HepG2 (cell line): ENCODE data around the gene COL13A1. TPM values are rescaled to one million over a fixed set of nuclear protein-coding genes. Genes with fewer than 3 reads are reported as not detected.
A peak's percentile ranks its signal among the peaks of the same experiment; 100 is the strongest.

Experiments
- ATAC-seq: fragments of 200-7000 bp; cut with Tn5 transposase; 3 replicates; pipeline ENCODE4 v1.9.1; 2020; ENCODE audit warnings: mild to moderate bottlenecking, moderate library complexity
- BruUV-seq: library from RNA; stranded (reverse); fragments of 400-500 nt; replicated peaks from 2 replicates; lab custom pipeline; 2021; lab: Mats Ljungman, UMichigan
- CTCF ChIA-PET: fragments of 300-600 bp; formaldehyde crosslinking; extraction: SDS; loops from one replicate; lab custom pipeline; 2021; ENCODE audit warnings: low total read pairs, inconsistent platforms, low intra/inter-chr PET ratio; lab: Yijun Ruan, JAX
- POLR2A ChIA-PET: fragments of 350-600 bp; sonication (Branson Sonifier 250); formaldehyde crosslinking; loops from one replicate; lab custom pipeline; 2020; ENCODE audit warnings: antibody characterized with exemption, inconsistent platforms; lab: Yijun Ruan, JAX
- DNase-seq: peaks from one replicate; pipeline ENCODE4 v3.0.0-alpha.2; 2015; ENCODE audit warnings: low spot score
- FAIRE-seq: peaks from 3 replicates; lab custom pipeline; 2011; peaks lifted over from hg19 to GRCh38; lab: Jason Lieb, UNC
- H2AFZ ChIP-seq: one replicate; pipeline ENCODE4 v1.6.1; 2011; ENCODE audit warnings: low read length, inconsistent platforms
- H3K27ac ChIP-seq: fragments of 300-600 bp; 3 replicates; pipeline ENCODE4 v1.8.0; 2011; ENCODE audit warnings: mixed run types, mild to moderate bottlenecking, mixed read lengths, low read length, inconsistent platforms; ENCODE audit not compliant: insufficient read depth; ENCODE audit errors: extremely low read length
- H3K27me3 ChIP-seq, 2 experiments: fragments of 200-600 bp in 1 of 2; 2 replicates in 1 of 2; 3 replicates in 1 of 2; pipeline versions ENCODE4 v1.6.0 to v1.8.0; 2011; ENCODE audit warnings: low read length in 2 of 2, mild to moderate bottlenecking in 2 of 2, moderate library complexity in 2 of 2, inconsistent platforms in 1 of 2; ENCODE audit not compliant: insufficient read depth in 2 of 2, control insufficient read depth in 1 of 2
- H3K36me3 ChIP-seq, 2 experiments: fragments of 200-600 bp in 1 of 2; replicated peaks in 1 of 2; 2 replicates in 1 of 2; 3 replicates in 1 of 2; pipeline versions ENCODE4 v1.5.1 to v1.8.0; 2011; ENCODE audit warnings: low read length in 2 of 2, inconsistent platforms in 1 of 2; ENCODE audit not compliant: insufficient read depth in 2 of 2, control insufficient read depth in 1 of 2
- H3K4me1 ChIP-seq: 2 replicates; pipeline ENCODE4 v1.5.1; 2012; ENCODE audit warnings: low read length, inconsistent platforms; ENCODE audit not compliant: insufficient read depth
- H3K4me2 ChIP-seq: 2 replicates; pipeline ENCODE4 v1.6.0; 2011; ENCODE audit warnings: low read depth, low read length, inconsistent platforms
- H3K4me3 ChIP-seq, 3 experiments: fragments of 200-600 bp in 1 of 3; sonication (generic), shearing (Covaris generic) in 1 of 3; replicated peaks in 1 of 3; 2 replicates each; pipeline ENCODE4 v1.5.1; 2011 to 2016; ENCODE audit warnings: low read length in 3 of 3, inconsistent platforms in 2 of 3, low read depth in 2 of 3, mild to moderate bottlenecking in 2 of 3, control low read depth in 1 of 3, mixed read lengths in 1 of 3; ENCODE audit not compliant: insufficient read depth in 1 of 3
- H3K79me2 ChIP-seq: one replicate; pipeline ENCODE4 v1.6.1; 2011; ENCODE audit warnings: low read length, inconsistent platforms; ENCODE audit not compliant: insufficient read depth
- H3K9ac ChIP-seq: 2 replicates; pipeline ENCODE4 v1.6.0; 2011; ENCODE audit warnings: mild to moderate bottlenecking, low read depth, low read length, inconsistent platforms; ENCODE audit not compliant: insufficient read depth
- H3K9me3 ChIP-seq: 2 replicates; pipeline ENCODE4 v1.5.1; 2012; ENCODE audit warnings: mild to moderate bottlenecking, low read length
- H4K20me1 ChIP-seq: 2 replicates; pipeline ENCODE4 v1.6.0; 2011; ENCODE audit warnings: inconsistent platforms, mild to moderate bottlenecking, low read length, moderate library complexity; ENCODE audit not compliant: insufficient read depth
- CHD2 ChIP-seq: IDR thresholded peaks from 2 replicates; pipeline ENCODE4 v1.6.1; 2011; ENCODE audit warnings: low read depth, low read length, improper control_type of control experiment
- FOXK1 ChIP-seq: sonication (generic); formaldehyde crosslinking; IDR thresholded peaks from 2 replicates; pipeline ENCODE4 v1.4.0; 2020; ENCODE audit warnings: low read depth, missing genetic modification reagents, borderline replicate concordance
- NFE2 ChIP-seq: sonication (generic); formaldehyde crosslinking; IDR thresholded peaks from 2 replicates; pipeline ENCODE4 v1.4.0; 2020; ENCODE audit warnings: missing genetic modification reagents
- NFE2L1 ChIP-seq: sonication (generic); formaldehyde crosslinking; IDR thresholded peaks from 2 replicates; pipeline ENCODE4 v1.4.0; 2020; ENCODE audit warnings: missing genetic modification reagents, mild to moderate bottlenecking, borderline replicate concordance
- PITX1 ChIP-seq: sonication (generic); formaldehyde crosslinking; IDR thresholded peaks from 2 replicates; pipeline ENCODE4 v1.5.1; 2020; ENCODE audit warnings: mild to moderate bottlenecking, missing genetic modification reagents
- POLR2AphosphoS5 ChIP-seq: IDR thresholded peaks from 2 replicates; pipeline ENCODE4 v1.6.1; 2012; ENCODE audit warnings: low read depth, low read length
- RFX3 ChIP-seq: IDR thresholded peaks from 2 replicates; pipeline ENCODE4 v1.6.1; 2016; ENCODE audit warnings: missing biosample characterization, missing genetic modification reagents
- XBP1 ChIP-seq: sonication (generic); formaldehyde crosslinking; IDR thresholded peaks from 2 replicates; pipeline ENCODE4 v1.5.0; 2020; ENCODE audit warnings: missing genetic modification reagents
- ZFP37 ChIP-seq: sonication (generic); formaldehyde crosslinking; IDR thresholded peaks from 2 replicates; pipeline ENCODE4 v1.4.0; 2020; ENCODE audit warnings: missing genetic modification reagents, borderline replicate concordance
- ZNF136 ChIP-seq: sonication (generic); formaldehyde crosslinking; IDR thresholded peaks from 2 replicates; pipeline ENCODE4 v1.8.1; 2022; ENCODE audit warnings: low read depth, mild to moderate bottlenecking, moderate library complexity, missing genetic modification reagents
- ZNF30 ChIP-seq: sonication (generic); formaldehyde crosslinking; IDR thresholded peaks from 2 replicates; pipeline ENCODE4 v1.5.0; 2020; ENCODE audit warnings: mild to moderate bottlenecking, missing genetic modification reagents
- ZNF530 ChIP-seq: sonication (generic); formaldehyde crosslinking; IDR thresholded peaks from 2 replicates; pipeline ENCODE4 v1.5.0; 2020; ENCODE audit warnings: low read depth, mild to moderate bottlenecking, missing genetic modification reagents
- ZNF816 ChIP-seq: sonication (generic); formaldehyde crosslinking; IDR thresholded peaks from 2 replicates; pipeline ENCODE4 v1.8.0; 2022; ENCODE audit warnings: missing genetic modification reagents, mild to moderate bottlenecking, borderline replicate concordance
- WGBS: methylation state at CpG from one replicate; pipeline ENCODE4 v1.1.6; 2017; ENCODE audit warnings: low lambda C conversion rate; 5-methylcytosine and 5-hydroxymethylcytosine counted together
- in situ Hi-C: cut with HindIII; loops from 2 replicates; pipeline ENCODE4 v1.10.0; 2017; ENCODE audit warnings: low pct_unique_long_range_greater_than_20kb; ENCODE audit not compliant: extremely low pct_ligation_motif_present
- intact Hi-C: fragments of 100-400 bp; cut with micrococcal nuclease; formaldehyde crosslinking; loops from one replicate; pipeline ENCODE4 v1.10.0; 2022; ENCODE audit not compliant: unreplicated experiment
- polyA plus RNA-seq, 8 experiments: library from polyadenylated mRNA; depleted of rRNA in 3 of 8; stranded (reverse) in 7 of 8; unstranded in 1 of 8; fragments of >200 nt; fragmentation: Illumina TruSeq in 4 of 8; extraction: Trizol in 4 of 8; gene quantifications; 2 replicates each; pipeline versions ENCODE4 v1.2.1 to v1.2.3, GENCODE V29; 2011 to 2016; ENCODE audit warnings: low read depth in 4 of 8, missing spikeins in 1 of 8, mixed read lengths in 1 of 8; ENCODE audit not compliant: insufficient read depth in 1 of 8
- total RNA-seq, 5 experiments: library from RNA; depleted of rRNA; stranded (reverse); fragments of >200 nt; fragmentation: Illumina TruSeq; extraction: Trizol; gene quantifications; 2 replicates each; pipeline ENCODE4 v1.2.3, GENCODE V29; 2016; ENCODE audit warnings: low read depth in 1 of 5
- TF ChIP-seq, protein P1 (sequence below): sonication (generic); formaldehyde crosslinking; IDR thresholded peaks from 2 replicates; pipeline ENCODE4 v1.8.1; 2023; ENCODE audit warnings: mild to moderate bottlenecking, missing genetic modification reagents, borderline replicate concordance
- TF ChIP-seq, protein P2 (sequence below): sonication (generic); formaldehyde crosslinking; IDR thresholded peaks from 2 replicates; pipeline ENCODE4 v1.8.0; 2022; ENCODE audit warnings: missing genetic modification reagents, mild to moderate bottlenecking, borderline replicate concordance

Gene COL13A1
- total and polyA plus RNA-seq, 2 of the 13 experiments (the other 11 are each of a cell fraction or from before 2014, with no cell fraction given), result 0.07 TPM; not detected in 1

DNA sequence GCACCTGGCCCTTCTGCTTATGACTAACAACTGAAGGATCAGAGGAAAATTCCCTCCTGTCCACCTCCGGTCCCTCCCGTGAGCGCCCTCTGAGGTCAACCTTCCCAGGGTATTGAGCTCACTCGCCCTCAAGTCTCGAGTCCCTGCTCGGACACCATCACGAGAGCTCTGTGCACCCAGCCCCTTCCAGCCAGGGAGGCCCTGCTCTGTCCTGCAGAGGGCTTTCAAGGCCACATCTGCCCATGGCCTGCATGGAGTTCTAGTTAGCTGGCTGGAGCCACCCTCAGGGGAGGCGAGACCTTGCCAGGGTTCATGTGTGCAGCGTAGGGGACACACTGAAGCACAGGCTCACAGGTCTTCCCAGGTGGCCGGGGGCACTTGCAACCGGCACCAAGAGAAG is 140.0 kb downstream of the COL13A1 start:
- DNase-seq (no peak), ATAC-seq (peak; percentile 56), FAIRE-seq (no peak)
- Histone ChIP-seq H3K4me2 (no peak overlapping the region), H3K36me3 (no peaks in the 10 kb centered on the region), H4K20me1 (no peaks in the 10 kb centered on the region), H3K27me3 (peaks cover 0 to 25% of the 10 kb centered on the region in 2 experiments; a peak in 2 of 5 replicates), H3K9me3 (no peaks in the 10 kb centered on the region), H3K79me2 (no peaks in the 10 kb centered on the region), H2AFZ (no peak overlapping the region), H3K4me1 (no peaks in the 10 kb centered on the region), H3K27ac (no peak overlapping the region), H3K9ac (no peak overlapping the region), H3K4me3 (no peak overlapping the region)
- POLR2A ChIA-PET, result no interaction called here
- CTCF ChIA-PET, result no interaction called here
- TF ChIP-seq POLR2AphosphoS5 (no peak), ZFP37 (CRISPR knock-in tag) (no peak), ZNF136 (CRISPR knock-in tag) (no peak), ZNF816 (CRISPR knock-in tag) (no peak), FOXK1 (no peak), ZNF530 (no peak), ZNF30 (CRISPR knock-in tag) (no peak)
- intact Hi-C loops (no loop called here), in situ Hi-C loops (no loop called here)
- no TSS peak for BruUV-seq
- WGBS, result 4% methylated on average over 5 of the region's 11 CpGs

DNA sequence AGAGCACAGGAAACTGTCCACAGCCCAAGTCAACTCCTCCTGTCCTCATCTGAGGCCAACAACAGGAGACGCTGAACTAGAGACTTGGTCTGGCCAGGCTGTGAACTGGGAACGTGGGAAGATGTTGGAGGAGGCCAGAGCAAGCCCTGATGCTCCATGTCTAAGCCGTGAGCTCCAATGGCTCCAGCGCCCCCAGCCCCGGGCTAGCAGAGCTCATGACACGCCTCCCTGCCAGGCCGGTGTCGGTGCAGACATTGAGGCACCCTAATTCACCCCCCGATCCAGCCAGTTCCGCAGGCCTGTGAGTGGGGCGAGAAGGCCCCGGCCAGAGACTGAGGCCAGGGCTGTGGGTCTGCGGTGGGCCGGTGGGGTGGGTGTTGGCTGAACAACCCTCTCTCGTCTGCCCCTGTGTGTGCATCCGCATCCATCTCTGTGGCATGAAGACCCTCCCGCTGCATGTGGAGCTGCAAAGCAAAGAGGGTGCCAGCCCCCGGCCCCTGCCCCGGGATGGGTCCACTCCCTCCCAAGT is 141.7 kb downstream of the COL13A1 start:
- CTCF ChIA-PET, result no interaction called here
- intact Hi-C loops (no loop called here), in situ Hi-C loops (no loop called here)
- no peak for FAIRE-seq
- Histone ChIP-seq H3K27ac (no peak overlapping the region), H4K20me1 (no peaks in the 10 kb centered on the region), H3K36me3 (no peaks in the 10 kb centered on the region), H3K4me1 (no peaks in the 10 kb centered on the region), H2AFZ (no peak overlapping the region), H3K9ac (no peak overlapping the region), H3K4me3 (no peak overlapping the region), H3K79me2 (no peaks in the 10 kb centered on the region), H3K4me2 (no peak overlapping the region), H3K9me3 (no peaks in the 10 kb centered on the region), H3K27me3 (peaks cover 2 to 31% of the 10 kb centered on the region in 2 experiments; a peak in 3 of 5 replicates)
- no CpG with 5 or more reads among the region's 19 CpGs for WGBS
- TF ChIP-seq, protein P1, sequence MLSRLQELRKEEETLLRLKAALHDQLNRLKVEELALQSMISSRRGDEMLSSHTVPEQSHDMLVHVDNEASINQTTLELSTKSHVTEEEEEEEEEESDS (CRISPR knock-in tag), result no peak
- TF ChIP-seq RFX3 (CRISPR knock-in tag), result no peak
- TF ChIP-seq PITX1 (CRISPR knock-in tag), result no peak
- no peak for TF ChIP-seq NFE2L1
- TF ChIP-seq, protein P2, sequence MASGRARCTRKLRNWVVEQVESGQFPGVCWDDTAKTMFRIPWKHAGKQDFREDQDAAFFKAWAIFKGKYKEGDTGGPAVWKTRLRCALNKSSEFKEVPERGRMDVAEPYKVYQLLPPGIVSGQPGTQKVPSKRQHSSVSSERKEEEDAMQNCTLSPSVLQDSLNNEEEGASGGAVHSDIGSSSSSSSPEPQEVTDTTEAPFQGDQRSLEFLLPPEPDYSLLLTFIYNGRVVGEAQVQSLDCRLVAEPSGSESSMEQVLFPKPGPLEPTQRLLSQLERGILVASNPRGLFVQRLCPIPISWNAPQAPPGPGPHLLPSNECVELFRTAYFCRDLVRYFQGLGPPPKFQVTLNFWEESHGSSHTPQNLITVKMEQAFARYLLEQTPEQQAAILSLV (CRISPR knock-in tag), result no peak
- TF ChIP-seq NFE2 (CRISPR knock-in tag), result no peak
- TF ChIP-seq XBP1 (CRISPR knock-in tag), result no peak
- TF ChIP-seq CHD2, result no peak
- no peak for ATAC-seq
- no peak for DNase-seq
- POLR2A ChIA-PET, result no interaction called here
- BruUV-seq, result no TSS peak
